Loucy (cell line): ENCODE data around the gene ART5.

Source experiments
- H2AFZ ChIP-seq: fragments of 200-600 bp; sonication (generic); 2 replicates; pipeline ENCODE4 v1.6.0; 2016; ENCODE audit warnings: antibody characterized with exemption, mild to moderate bottlenecking, low read length, moderate library complexity
- H3F3A ChIP-seq: fragments of 200-600 bp; 2 replicates; pipeline ENCODE4 v1.6.0; 2016; ENCODE audit warnings: antibody characterized with exemption, low read depth, mild to moderate bottlenecking
- H3K27me3 ChIP-seq: fragments of 200-600 bp; sonication (generic); 2 replicates; pipeline ENCODE4 v1.6.1; 2014; ENCODE audit warnings: low read length, mild to moderate bottlenecking; ENCODE audit not compliant: insufficient read depth, poor library complexity, severe bottlenecking
- H3K36me3 ChIP-seq: fragments of 200-600 bp; sonication (generic); 2 replicates; pipeline ENCODE4 v1.6.1; 2016; ENCODE audit warnings: low read length; ENCODE audit not compliant: insufficient read depth
- H3K4me1 ChIP-seq: fragments of 200-600 bp; sonication (generic); 2 replicates; pipeline ENCODE4 v1.5.1; 2014; ENCODE audit warnings: low read length, mild to moderate bottlenecking; ENCODE audit not compliant: insufficient read depth, poor library complexity, severe bottlenecking
- H3K4me2 ChIP-seq: fragments of 200-600 bp; sonication (generic); 2 replicates; pipeline ENCODE4 v1.6.0; 2014; ENCODE audit warnings: antibody characterized with exemption, low read length, low read depth, mild to moderate bottlenecking; ENCODE audit not compliant: poor library complexity, severe bottlenecking
- H3K4me3 ChIP-seq: fragments of 200-600 bp; sonication (generic); 2 replicates; pipeline ENCODE4 v1.5.1; 2014; ENCODE audit warnings: low read length, mild to moderate bottlenecking, mixed read lengths; ENCODE audit not compliant: poor library complexity, severe bottlenecking
- H3K79me2 ChIP-seq: fragments of 200-600 bp; sonication (generic); 2 replicates; pipeline ENCODE4 v1.6.1; 2014; ENCODE audit warnings: low read length; ENCODE audit not compliant: insufficient read depth
- H3K9ac ChIP-seq: fragments of 200-600 bp; sonication (generic); 2 replicates; pipeline ENCODE4 v1.6.0; 2014; ENCODE audit warnings: mild to moderate bottlenecking, low read depth, low read length, moderate library complexity; ENCODE audit not compliant: poor library complexity, severe bottlenecking
- H3K9me2 ChIP-seq: fragments of 200-600 bp; sonication (generic); replicated peaks from 2 replicates; pipeline ENCODE4 v1.6.1; 2016; ENCODE audit warnings: low read depth, low read length, mixed read lengths
- H3K9me3 ChIP-seq: fragments of 200-600 bp; sonication (generic); 2 replicates; pipeline ENCODE4 v1.6.1; 2014; ENCODE audit warnings: mild to moderate bottlenecking, antibody characterized with exemption, low read length, low read depth; ENCODE audit not compliant: insufficient read depth
- H4K20me1 ChIP-seq: fragments of 200-600 bp; sonication (generic); 2 replicates; pipeline ENCODE4 v1.6.0; 2014; ENCODE audit warnings: antibody characterized with exemption, low read length, mild to moderate bottlenecking; ENCODE audit not compliant: insufficient read depth, poor library complexity, severe bottlenecking
- EZH2phosphoT487 ChIP-seq: fragments of 200-600 bp; IDR thresholded peaks from 2 replicates; pipeline ENCODE4 v1.6.1; 2018; ENCODE audit warnings: antibody characterized with exemption, mild to moderate bottlenecking, moderate library complexity, borderline replicate concordance
- TF ChIP-seq, protein P1 (sequence below): fragments of 200-600 bp; sonication (generic); conservative IDR thresholded peaks from 2 replicates; pipeline ENCODE4 v1.5.1; 2014; ENCODE audit warnings: mild to moderate bottlenecking, antibody characterized with exemption, low read length

ART5 gene

DNA sequence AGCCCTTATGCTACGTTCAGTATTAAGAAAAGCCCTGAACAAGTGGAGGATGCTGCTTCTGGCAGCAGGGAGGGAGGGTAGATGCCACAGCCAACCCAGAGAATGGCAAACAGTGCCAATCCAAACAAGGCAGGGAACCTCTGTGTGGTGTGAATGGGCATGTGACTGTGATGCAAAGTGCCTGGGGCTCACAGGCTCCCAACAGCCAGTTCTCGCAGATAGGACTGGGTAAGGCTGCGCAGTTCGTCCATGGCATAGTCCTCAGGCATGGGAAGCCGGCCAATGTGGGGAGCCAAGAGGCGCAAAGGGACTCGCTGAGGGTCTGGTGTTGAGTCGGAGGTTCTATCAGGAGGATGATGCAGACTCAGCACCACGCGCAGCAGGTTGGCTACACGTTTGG lies 34.2 kb upstream of the ART5 start:
- H3F3A ChIP-seq: no peaks in the 10 kb centered on the region
- H2AFZ ChIP-seq: no peak overlapping the region
- TF ChIP-seq EZH2phosphoT487: no peak
- TF ChIP-seq, protein P1, sequence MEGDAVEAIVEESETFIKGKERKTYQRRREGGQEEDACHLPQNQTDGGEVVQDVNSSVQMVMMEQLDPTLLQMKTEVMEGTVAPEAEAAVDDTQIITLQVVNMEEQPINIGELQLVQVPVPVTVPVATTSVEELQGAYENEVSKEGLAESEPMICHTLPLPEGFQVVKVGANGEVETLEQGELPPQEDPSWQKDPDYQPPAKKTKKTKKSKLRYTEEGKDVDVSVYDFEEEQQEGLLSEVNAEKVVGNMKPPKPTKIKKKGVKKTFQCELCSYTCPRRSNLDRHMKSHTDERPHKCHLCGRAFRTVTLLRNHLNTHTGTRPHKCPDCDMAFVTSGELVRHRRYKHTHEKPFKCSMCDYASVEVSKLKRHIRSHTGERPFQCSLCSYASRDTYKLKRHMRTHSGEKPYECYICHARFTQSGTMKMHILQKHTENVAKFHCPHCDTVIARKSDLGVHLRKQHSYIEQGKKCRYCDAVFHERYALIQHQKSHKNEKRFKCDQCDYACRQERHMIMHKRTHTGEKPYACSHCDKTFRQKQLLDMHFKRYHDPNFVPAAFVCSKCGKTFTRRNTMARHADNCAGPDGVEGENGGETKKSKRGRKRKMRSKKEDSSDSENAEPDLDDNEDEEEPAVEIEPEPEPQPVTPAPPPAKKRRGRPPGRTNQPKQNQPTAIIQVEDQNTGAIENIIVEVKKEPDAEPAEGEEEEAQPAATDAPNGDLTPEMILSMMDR: no peak
- no peak overlapping the region for H3K9ac ChIP-seq
- no peaks in the 10 kb centered on the region for H3K9me2 ChIP-seq
- H4K20me1 ChIP-seq: peaks cover 2% of the 10 kb centered on the region
- no peak overlapping the region for H3K4me3 ChIP-seq
- H3K79me2 ChIP-seq: no peaks in the 10 kb centered on the region
- H3K27me3 ChIP-seq: no peaks in the 10 kb centered on the region
- peaks cover 95% of the 10 kb centered on the region for H3K36me3 ChIP-seq
- H3K4me2 ChIP-seq: no peak overlapping the region
- no peaks in the 10 kb centered on the region for H3K9me3 ChIP-seq
- H3K4me1 ChIP-seq: no peaks in the 10 kb centered on the region

- H4K20me1 ChIP-seq: peaks cover 2% of the 10 kb centered on the region
- H3K79me2 ChIP-seq: no peaks in the 10 kb centered on the region
- no peak overlapping the region for H3K9ac ChIP-seq
- no peaks in the 10 kb centered on the region for H3K9me2 ChIP-seq
- TF ChIP-seq, protein P1: no peak
- no peak for TF ChIP-seq EZH2phosphoT487
- no peak overlapping the region for H2AFZ ChIP-seq
- H3K9me3 ChIP-seq: no peaks in the 10 kb centered on the region
- H3K4me1 ChIP-seq: no peaks in the 10 kb centered on the region
- H3K4me3 ChIP-seq: no peak overlapping the region
- peaks cover 79% of the 10 kb centered on the region for H3K36me3 ChIP-seq
- no peaks in the 10 kb centered on the region for H3K27me3 ChIP-seq
- H3K4me2 ChIP-seq: no peak overlapping the region
- no peaks in the 10 kb centered on the region for H3F3A ChIP-seq
These were observed 32.4 kb upstream of the ART5 start for GRCh38 chr11:3674189-3674588.

DNA sequence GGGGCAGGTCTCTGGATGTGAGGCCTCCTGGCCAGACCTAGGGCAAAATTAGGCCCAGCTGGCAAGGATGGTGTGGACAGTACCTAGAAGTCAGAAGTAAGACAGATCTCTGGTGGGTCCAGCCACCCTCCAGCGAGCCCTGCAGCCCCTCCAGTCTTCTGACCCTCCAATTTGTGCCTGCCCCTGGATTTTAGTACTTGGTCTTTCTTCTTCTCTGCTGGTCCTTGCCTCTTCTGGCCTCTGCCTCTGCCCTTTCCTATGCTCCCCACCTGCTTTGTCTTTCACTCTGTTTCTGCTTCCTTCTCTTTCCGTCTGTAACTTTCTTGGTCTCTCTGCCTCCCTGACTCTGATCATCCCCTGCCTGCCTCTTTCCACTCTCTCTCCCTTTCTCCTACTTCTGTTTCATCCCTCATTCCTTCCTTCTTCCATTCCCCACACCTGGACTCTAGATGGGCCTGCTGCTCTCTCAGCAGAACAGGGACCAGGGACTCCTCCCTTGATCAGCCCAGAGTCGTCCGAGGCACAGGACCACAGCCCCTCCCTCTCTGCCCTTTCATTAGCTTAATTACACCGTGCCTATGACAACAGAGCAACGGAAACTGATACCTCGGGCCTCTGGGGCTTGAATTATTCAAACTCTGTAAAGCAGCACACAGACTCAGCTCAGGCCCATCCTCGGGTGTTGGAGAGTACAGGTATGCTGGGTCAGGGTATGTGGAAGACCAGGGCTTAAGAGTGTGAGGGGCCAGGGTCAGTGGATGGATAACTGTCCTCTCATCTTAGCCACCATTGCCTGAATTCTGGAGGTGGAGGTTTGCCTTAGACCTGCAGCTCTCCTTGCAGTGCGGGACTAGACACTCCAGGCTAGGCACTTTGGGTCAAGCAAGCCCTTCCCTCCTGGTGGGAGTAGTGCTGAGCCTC lies 29.8 kb upstream of the ART5 start, which contains the start of gene CHRNA10:
TSS of gene CHRNA10 (minus strand) at position 51 of the 921 bp plus-strand sequence. CDS start 72 bp downstream, outside the sequence.
- no peaks in the 10 kb centered on the region for H3K4me1 ChIP-seq
- peaks cover 2% of the 10 kb centered on the region for H4K20me1 ChIP-seq
- no peaks in the 10 kb centered on the region for H3K9me2 ChIP-seq
- H3K9ac ChIP-seq: no peak within 1 kb of the TSS
- H3K27me3 ChIP-seq: no peaks in the 10 kb centered on the region
- H3K9me3 ChIP-seq: no peaks in the 10 kb centered on the region
- H3K4me2 ChIP-seq: no peak within 1 kb of the TSS
- H3K79me2 ChIP-seq: no peaks in the 10 kb centered on the region
- no peaks in the 10 kb centered on the region for H3F3A ChIP-seq
- no peak within 1 kb of the TSS for H2AFZ ChIP-seq
- TF ChIP-seq EZH2phosphoT487: no peak
- TF ChIP-seq, protein P1: no peak
- H3K4me3 ChIP-seq: no peak within 1 kb of the TSS
- peaks cover 53% of the 10 kb centered on the region; the same call in 1 of the 2 replicates for H3K36me3 ChIP-seq
